ENCODE measurements around the gene PGC.

The PGC gene

DNA sequence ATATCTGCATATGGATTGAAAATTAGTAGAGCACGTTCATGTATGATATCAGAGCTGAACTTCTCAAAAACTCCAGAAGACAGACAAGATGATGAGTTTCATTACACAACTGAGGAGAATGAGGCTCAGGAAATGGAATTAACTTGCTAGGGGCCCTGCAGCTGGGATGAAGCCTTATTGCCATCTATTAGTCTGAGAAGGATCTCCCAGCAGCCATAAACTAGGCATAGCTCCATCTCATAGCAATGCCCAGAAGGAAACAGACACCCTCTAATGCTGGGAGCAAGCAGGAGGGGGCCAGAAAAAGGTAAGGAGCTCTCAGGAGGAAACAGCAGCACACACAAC lies 29.8 kb downstream of the PGC start:
- peak overlapping the region; percentile 21; the same call in 1 of the 2 replicates for H3K27ac ChIP-seq
- no peaks in the 10 kb centered on the region for H3K36me3 ChIP-seq (ENCODE audit: insufficient read depth)
- no peak overlapping the region for H2AFZ ChIP-seq (ENCODE audit: low read depth)
- no peak overlapping the region for H3K4me3 ChIP-seq (IDR thresholded peaks at IDR 0.05; ENCODE audit: insufficient read depth, low read depth, low read length)
- TF ChIP-seq, protein P1, sequence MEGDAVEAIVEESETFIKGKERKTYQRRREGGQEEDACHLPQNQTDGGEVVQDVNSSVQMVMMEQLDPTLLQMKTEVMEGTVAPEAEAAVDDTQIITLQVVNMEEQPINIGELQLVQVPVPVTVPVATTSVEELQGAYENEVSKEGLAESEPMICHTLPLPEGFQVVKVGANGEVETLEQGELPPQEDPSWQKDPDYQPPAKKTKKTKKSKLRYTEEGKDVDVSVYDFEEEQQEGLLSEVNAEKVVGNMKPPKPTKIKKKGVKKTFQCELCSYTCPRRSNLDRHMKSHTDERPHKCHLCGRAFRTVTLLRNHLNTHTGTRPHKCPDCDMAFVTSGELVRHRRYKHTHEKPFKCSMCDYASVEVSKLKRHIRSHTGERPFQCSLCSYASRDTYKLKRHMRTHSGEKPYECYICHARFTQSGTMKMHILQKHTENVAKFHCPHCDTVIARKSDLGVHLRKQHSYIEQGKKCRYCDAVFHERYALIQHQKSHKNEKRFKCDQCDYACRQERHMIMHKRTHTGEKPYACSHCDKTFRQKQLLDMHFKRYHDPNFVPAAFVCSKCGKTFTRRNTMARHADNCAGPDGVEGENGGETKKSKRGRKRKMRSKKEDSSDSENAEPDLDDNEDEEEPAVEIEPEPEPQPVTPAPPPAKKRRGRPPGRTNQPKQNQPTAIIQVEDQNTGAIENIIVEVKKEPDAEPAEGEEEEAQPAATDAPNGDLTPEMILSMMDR (conservative IDR thresholded peaks at IDR 0.05; ENCODE audit: low read depth, low read length) = no peak
- H3K79me2 ChIP-seq (ENCODE audit: insufficient read depth, low read depth) = peaks cover 2% of the 10 kb centered on the region; the same call in 1 of the 2 replicates
- no peaks in the 10 kb centered on the region for H3K27me3 ChIP-seq (ENCODE audit: insufficient read depth, low read depth)
- H3K4me1 ChIP-seq (ENCODE audit: low read depth, poor library complexity, severe bottlenecking) = peaks cover 44% of the 10 kb centered on the region
- H3K9ac ChIP-seq = peak overlapping the region; percentile 8; the same call in 1 of the 2 replicates
- peak overlapping the region; percentile 74 for H3K4me2 ChIP-seq
- H4K20me1 ChIP-seq (ENCODE audit: insufficient read depth) = no peaks in the 10 kb centered on the region

DNA sequence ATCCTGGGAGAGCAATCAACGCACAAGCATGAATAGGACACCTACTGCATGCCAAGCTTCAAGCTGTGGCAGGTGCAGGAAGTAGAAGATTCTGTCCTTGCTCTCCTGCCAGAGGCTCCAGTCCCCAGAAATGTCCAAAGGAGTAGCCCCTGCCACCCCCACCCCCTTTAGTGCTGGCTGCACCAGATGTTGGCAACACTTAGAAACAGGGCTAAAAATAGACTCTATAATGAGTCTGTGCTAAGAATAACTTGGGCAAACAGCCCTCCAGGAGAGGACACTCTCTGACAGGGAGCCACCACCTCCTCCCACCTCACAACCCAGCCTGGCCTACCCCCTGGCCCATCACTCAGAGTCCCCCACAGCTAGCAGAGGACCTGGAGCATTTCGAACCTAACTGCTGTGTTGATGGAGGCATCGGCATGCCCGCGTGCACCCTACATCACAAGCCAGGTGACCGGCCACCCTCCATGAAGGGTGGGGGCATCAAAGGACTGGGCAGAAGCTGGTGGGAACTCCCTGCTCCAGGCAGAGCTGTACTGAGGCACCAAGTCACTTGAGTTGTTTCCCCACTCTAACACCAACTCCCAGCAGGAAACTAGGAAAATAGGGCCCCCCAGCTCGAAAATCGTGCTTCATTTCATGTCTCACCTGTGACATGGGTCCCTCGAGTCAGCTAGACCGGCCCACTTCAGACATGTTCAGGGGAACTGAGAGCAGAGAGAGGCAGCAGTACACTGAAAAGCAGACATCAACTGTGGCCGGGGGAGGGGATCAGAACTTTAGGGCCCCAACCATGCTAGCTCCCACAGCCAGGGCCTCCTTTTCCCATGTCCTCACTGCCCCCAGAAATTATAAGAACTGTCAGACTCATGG lies 30.4 kb downstream of the PGC start:
- Histone ChIP-seq H3K9ac (peak overlapping the region; percentile 8; the same call in 1 of the 2 replicates), H4K20me1 (ENCODE audit: insufficient read depth) (no peaks in the 10 kb centered on the region), H3K4me1 (ENCODE audit: low read depth, poor library complexity, severe bottlenecking) (peaks cover 40% of the 10 kb centered on the region), H3K79me2 (ENCODE audit: insufficient read depth, low read depth) (no peaks in the 10 kb centered on the region; the same call in 1 of the 2 replicates), H3K27ac (peak overlapping the region; percentile 21; the same call in 1 of the 2 replicates), H2AFZ (ENCODE audit: low read depth) (no peak overlapping the region), H3K4me3 (IDR thresholded peaks at IDR 0.05; ENCODE audit: insufficient read depth, low read depth, low read length) (no peak overlapping the region), H3K36me3 (ENCODE audit: insufficient read depth) (no peaks in the 10 kb centered on the region), H3K27me3 (ENCODE audit: insufficient read depth, low read depth) (no peaks in the 10 kb centered on the region), H3K4me2 (peak overlapping the region; percentile 74)
- TF ChIP-seq, protein P1 (conservative IDR thresholded peaks at IDR 0.05; ENCODE audit: low read depth, low read length) = no peak

DNA sequence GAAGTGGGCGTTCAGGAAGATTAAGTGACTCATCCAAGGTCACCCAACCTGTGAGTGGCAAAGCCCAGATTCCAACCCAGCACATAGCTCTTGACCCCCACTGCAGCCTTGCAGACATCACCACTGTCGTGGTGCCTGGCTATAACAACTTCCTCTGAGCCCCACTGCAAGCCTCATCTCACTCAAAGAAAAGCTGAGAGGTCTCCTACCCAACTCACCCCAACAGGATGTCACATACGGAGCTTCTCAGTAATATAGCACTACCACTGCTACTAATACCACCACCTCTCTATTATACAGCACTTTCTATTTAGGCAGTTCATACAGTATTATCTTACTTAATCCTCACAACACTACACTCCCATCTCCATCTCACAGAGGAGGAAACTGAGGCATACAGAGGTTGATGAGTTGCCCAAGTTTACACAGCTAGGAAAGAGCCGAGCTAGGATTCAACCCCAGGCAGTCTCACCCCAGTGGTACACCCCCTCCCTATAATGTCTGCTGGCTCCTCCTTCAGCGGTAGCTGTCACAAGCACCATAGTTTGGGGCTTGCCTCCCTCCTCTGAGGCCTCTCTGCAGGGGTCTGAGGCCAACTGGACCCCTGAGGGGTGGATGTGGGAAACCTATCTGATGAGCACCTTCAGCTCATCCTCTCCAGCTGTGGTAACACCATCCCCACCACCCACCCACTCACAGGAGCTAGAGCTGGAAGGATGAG lies 31.2 kb downstream of the PGC start:
- no peak overlapping the region for H3K4me3 ChIP-seq (IDR thresholded peaks at IDR 0.05; ENCODE audit: insufficient read depth, low read depth, low read length)
- peak overlapping the region; percentile 74; the same call in 1 of the 2 replicates for H3K4me2 ChIP-seq
- TF ChIP-seq, protein P1 (conservative IDR thresholded peaks at IDR 0.05; ENCODE audit: low read depth, low read length) = no peak
- no peak overlapping the region for H3K9ac ChIP-seq
- H3K4me1 ChIP-seq (ENCODE audit: low read depth, poor library complexity, severe bottlenecking) = peaks cover 35% of the 10 kb centered on the region
- no peak overlapping the region for H2AFZ ChIP-seq (ENCODE audit: low read depth)
- no peaks in the 10 kb centered on the region for H3K27me3 ChIP-seq (ENCODE audit: insufficient read depth, low read depth)
- no peaks in the 10 kb centered on the region for H3K36me3 ChIP-seq (ENCODE audit: insufficient read depth)
- no peaks in the 10 kb centered on the region for H4K20me1 ChIP-seq (ENCODE audit: insufficient read depth)
- H3K27ac ChIP-seq = no peak overlapping the region
- no peaks in the 10 kb centered on the region for H3K79me2 ChIP-seq (ENCODE audit: insufficient read depth, low read depth)

DNA sequence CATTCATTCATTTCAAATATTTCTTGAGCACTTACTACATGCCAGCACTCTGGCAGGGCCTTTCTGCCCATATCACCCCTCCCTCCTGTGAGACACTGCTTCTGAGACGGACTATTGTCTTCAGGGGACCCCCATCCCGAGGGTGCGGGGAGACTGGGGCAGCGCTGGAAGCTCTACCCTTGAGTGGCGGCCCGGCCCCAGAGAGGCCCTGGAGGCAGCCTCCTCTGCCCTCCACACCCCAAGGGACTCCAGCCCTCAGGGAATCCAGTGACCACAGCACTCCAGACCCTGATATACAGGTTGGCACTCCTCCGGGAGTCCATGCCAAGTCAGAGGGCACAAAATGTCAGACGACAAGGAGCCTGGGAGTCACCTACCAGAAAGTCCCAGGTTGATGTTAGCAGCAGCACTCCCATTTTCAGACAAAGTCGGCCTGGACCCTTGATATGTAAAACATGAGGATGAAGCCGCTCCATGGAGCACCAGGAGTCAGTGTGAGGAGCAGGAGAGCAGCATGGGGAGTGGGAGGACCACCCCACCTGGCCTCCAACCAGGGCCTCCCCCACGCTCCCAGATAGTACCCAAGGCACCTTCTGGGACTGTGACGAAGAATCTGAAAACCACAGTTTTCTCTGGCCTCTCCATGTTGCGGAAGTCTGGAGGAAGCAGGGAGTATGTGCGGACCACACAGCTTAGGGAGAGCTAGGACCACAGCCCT lies 32.5 kb downstream of the PGC start:
- TF ChIP-seq, protein P1 (conservative IDR thresholded peaks at IDR 0.05; ENCODE audit: low read depth, low read length) = no peak
- Histone ChIP-seq H3K36me3 (ENCODE audit: insufficient read depth) (no peaks in the 10 kb centered on the region), H3K27me3 (ENCODE audit: insufficient read depth, low read depth) (no peaks in the 10 kb centered on the region), H3K4me2 (no peak overlapping the region), H3K27ac (no peak overlapping the region), H3K4me3 (IDR thresholded peaks at IDR 0.05; ENCODE audit: insufficient read depth, low read depth, low read length) (no peak overlapping the region), H4K20me1 (ENCODE audit: insufficient read depth) (no peaks in the 10 kb centered on the region), H2AFZ (ENCODE audit: low read depth) (no peak overlapping the region), H3K4me1 (ENCODE audit: low read depth, poor library complexity, severe bottlenecking) (peaks cover 32% of the 10 kb centered on the region), H3K79me2 (ENCODE audit: insufficient read depth, low read depth) (no peaks in the 10 kb centered on the region), H3K9ac (no peak overlapping the region)

Data from KMS-11 (cell line).